Measurements from ENCODE around the gene PLK5.
"Not testable (repeated sequence)": the region's sequence is repeated elsewhere in the genome, so short reads cannot be mapped to it uniquely, and the experiment has no call there.

The PLK5 gene

DNA sequence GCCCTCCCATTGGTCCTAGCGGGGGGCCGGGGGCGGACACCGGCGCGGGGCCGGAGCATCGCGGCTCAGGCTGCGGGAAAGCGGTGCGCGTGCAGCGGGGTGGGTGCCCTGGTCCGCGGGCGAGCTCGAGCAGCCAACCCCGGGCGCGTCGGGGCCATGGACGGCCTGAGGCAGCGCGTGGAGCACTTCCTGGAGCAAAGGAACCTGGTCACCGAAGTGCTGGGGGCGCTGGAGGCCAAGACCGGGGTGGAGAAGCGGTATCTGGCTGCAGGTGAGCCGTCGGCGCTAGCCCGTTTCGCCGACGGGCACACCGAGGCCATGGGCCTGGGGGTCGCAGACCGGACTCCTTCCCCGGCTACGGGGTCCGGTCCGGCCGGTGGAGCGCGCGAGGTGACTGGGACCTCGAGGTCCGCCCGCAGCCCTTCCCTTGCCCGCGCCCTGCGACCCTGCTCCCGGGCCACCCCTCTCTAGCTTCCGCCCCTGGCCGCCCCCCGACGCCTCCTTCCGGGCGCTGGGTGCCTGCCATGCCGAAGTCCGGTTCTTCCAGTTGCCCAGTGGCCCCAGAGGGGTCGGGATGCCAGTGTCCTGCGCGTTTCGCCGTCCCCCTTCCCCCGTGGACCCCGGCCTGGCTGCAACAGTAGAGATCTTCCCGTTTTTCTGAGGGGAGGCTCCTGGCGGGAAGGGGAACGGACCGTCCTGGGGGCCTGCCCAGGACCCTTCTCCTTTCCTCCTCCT, 32.6 kb upstream of the PLK5 start, which contains the start of gene REEP6:
TSS of gene REEP6 (plus strand) at position 68 of the 735 bp plus-strand sequence. CDS start at position 157, 89 bp downstream.
- DNase-seq (ENCODE audit: low spot score), result no peak

DNA sequence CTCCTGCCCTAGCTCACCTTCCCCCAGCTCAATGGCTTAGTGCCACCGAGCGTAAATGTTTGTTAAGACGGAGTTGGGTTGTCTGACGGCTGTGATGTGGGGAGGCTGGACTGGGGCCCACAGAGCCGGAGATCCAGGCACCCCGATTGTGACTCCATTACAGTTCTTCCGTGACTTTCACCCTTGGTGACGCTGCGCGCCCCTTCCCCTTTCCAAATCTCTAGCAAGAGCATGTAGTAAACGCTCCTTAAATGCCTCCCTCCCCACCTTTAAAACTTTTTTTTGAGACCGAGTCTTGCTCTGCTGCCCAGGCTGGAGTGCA, 32.1 kb upstream of the PLK5 start:
- DNase-seq (ENCODE audit: low spot score), result no peak

- DNase-seq (ENCODE audit: low spot score), result no peak
These were observed 31.3 kb upstream of the PLK5 start for GRCh38 chr19:1492474-1493006.

DNA sequence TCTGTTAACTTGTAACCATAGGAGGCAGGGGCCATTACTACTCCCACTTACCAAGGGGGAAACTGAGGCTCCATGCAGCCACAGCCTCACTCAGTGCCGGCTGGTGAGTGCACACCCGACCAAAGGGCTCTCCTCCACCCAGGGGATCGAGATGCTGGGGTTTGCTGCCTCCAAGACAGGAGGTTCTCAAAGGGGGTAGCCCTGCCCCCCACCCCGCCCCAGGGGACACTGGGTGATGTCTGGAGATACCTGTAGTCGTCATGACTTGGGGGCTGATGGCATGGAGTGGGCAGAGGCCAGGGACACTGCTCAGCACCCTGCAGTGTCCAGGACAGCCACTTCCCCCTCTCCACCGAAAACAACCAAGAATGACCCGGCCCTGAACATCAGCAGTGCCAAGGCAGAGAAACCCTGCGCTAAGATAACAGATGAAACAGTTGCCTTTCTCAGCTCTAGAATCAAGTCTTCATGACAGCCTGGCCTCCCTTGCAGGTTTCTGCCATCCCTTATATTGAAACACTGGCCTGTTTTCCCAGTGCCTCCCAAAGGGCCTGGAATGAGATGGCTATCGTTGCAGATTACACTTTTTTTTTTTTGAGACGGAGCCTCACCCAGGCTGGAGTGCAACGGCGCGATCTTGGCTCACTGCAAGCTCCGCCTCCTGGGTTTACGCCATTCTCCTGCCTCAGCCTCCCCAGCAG, 29.6 kb upstream of the PLK5 start:
- DNase-seq (ENCODE audit: low spot score), result no peak

DNA sequence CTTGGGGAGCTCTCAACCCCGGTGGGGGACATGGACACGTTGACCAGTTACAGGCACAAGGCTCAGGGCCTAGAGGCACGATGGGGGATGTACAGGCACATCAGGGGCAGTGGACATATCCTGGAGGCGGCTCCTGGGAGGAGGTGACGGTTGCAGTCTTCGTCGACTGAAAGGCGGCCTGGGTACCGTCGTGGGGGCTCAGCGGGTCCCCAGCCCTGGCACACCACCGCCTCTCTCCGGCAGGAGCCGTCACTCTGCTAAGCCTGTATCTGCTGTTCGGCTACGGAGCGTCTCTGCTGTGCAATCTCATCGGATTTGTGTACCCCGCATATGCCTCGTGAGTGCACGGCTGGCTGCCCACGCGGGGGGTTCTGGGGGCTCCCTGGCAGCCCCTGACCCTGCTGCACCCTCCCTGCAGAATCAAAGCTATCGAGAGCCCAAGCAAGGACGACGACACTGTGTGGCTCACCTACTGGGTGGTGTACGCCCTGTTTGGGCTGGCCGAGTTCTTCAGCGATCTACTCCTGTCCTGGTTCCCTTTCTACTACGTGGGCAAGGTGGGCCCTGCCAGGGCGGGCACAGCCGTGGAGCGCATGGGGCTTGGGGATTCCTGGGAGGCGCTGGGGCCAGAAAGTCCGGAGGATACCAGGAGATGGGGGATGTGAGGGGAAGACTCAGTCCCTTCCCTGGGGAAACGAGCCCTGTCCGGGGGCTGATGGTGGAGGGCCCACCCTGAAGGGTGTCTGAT, 28.7 kb upstream of the PLK5 start:
- DNase-seq (ENCODE audit: low spot score), result no peak

DNA sequence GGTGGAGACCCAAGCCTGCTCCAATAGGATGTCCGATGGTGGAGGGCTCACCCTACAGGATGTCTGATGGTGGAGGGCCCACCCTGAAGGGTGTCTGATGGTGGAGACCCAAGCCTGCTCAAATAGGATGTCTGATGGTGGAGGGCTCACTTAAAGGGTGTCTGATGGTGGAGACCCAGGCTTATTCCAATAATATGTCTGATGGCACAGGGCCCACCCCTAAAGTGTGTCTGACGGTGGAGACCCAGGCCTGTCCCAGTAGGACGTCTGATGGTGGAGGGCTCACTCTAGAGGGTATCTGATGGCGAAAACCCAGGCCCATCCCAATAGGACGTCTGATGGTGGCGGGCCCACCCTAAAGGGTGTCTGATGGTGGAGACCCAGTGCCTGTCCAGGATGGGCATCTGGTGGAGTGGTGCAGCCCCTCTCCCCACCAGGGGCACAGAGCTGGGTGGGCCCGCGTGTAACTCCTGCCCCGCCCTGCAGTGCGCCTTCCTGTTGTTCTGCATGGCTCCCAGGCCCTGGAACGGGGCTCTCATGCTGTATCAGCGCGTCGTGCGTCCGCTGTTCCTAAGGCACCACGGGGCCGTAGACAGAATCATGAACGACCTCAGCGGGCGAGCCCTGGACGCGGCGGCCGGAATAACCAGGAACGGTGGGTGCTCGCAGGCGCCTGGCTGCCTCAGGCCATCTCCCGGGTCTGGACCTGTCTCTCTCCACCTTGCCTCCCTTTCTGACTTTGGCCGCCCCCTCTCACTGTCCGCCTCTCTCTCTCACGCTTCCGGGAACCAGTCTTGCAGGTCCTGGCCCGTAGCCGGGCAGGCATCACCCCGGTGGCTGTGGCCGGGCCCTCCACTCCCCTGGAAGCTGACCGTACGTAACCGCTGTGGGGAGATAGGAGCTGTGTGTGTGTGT, 27.8 kb upstream of the PLK5 start:
- DNase-seq (ENCODE audit: low spot score), result no peak

DNA sequence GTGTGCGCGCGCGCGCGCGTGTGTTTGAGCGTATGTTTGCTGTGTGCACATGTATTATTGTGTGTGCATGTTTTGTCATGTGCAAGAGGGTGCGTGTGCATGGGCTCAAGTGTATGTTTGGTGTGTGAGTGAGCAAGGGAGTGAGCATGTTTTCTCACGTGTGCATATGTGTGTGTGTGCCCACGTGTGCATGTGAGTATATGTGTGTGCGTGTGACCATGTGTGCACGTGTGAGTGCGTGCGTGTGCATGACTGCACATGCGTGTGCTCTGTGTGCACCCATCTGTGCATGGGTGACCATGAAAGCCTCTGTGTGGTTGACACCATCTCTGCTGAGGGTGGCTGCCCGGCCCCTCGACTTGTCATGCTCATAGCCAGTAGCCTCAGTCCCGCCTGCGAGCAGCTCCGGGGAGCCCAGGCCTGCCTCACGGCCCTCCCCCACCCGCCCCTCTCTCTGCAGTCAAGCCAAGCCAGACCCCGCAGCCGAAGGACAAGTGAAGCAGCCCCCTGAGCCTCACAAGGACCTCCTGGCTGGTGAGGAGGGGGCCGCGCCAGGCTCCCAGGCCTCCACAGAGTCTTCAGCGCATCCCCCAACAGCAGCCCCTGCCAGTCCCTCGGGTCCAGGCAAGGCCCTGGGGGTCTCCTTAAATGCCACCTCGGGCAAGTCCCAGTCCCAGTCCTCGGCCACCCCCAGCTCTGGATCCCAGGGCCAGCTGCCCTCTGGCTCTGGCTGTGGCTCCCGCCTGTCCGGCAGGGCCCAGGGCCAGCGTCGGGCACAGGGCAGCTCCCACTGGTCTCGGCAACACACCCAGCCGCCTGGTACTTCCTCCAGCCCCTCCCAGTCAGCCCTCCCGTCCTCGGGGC, 26.9 kb upstream of the PLK5 start:
- no peak for DNase-seq (ENCODE audit: low spot score)

DNA sequence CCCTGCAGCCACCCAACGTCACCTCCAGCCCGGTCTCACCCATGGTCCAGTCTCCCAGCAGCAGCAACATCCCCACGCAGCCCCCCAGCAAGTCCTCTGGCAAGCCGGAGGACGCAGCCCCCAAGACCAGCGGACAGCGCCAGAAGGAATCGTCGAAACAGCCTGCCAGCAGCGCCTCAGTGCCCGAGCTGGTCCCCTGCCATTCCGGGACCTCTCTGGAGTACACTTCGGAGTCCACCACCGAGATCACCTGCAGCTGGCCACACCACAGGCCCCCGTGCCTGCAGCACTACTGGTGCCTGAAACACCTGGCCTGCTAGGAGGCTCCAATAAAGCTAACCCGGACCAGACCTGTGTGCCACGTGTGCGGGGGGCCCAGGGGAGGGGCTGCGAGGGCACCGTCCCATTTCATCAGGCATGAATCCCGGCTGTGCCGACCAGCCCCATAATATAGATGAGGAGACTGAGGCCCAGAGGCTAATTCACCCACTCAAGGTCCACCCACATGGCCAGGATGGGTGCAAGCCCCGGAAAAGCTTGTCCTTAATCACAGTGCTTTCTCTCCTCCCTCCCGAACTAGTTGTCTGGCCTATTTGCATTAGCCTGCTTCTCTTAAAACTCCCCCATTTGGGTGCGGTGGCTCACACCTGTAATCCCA, 26.2 kb upstream of the PLK5 start:
- DNase-seq (ENCODE audit: low spot score), result no peak

DNA sequence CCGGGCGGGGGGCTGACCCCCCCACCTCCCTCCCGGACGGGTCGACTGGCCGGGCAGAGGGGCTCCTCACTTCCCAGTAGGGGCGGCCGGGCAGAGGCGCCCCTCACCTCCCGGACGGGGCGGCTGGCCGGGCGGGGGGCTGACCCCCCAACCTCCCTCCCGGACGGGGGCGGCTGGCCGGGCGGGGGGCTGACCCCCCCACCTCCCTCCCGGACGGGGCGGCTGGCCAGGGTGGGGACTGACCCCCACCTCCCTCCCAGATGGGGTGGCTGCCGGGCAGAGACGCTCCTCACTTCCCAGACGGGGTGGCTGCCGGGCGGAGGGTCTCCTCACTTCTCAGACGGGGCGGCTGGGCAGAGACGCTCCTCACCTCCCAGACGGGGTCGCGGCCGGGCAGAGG, 24.6 kb upstream of the PLK5 start:
- DNase-seq (ENCODE audit: low spot score), result not testable (repeated sequence)

GRCh38 chr19:1501200-1501595, 22.7 kb upstream of the PLK5 start:
- DNase-seq (ENCODE audit: low spot score), result no peak

DNA sequence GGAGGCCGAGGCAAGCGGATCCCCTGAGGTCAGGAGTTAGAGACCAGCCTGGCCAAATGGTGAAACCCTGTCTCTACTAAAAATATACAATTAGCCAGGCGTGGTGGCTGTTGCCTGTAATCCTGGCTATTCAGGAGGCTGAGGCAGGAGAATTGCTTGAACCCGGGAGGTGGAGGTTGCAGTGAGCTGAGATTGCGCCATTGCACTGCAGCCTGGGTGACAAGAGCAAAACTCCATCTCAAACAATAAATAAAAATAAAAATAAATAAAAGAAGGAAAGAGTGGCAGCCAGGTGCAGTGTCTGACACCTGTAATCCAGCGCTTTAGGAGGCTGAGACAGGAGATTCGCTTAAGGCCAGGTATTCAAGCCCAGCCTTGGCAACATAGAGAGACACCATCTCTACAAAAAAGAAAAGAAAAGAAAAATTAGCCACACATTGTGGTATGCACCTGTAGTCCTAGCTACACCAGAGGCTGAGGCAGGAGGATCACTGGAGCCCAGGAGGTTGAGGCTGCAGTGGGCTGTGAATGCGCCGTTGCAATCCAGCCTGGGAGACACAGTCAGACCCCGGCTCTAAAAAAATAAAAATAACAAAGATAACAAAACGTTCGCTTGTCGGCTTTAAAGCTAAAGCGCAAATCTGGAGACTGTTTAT, 21.3 kb upstream of the PLK5 start:
- no peak for DNase-seq (ENCODE audit: low spot score)

GRCh38 chr19:1503089-1503924, 20.6 kb upstream of the PLK5 start:
- no peak for DNase-seq (ENCODE audit: low spot score)

DNA sequence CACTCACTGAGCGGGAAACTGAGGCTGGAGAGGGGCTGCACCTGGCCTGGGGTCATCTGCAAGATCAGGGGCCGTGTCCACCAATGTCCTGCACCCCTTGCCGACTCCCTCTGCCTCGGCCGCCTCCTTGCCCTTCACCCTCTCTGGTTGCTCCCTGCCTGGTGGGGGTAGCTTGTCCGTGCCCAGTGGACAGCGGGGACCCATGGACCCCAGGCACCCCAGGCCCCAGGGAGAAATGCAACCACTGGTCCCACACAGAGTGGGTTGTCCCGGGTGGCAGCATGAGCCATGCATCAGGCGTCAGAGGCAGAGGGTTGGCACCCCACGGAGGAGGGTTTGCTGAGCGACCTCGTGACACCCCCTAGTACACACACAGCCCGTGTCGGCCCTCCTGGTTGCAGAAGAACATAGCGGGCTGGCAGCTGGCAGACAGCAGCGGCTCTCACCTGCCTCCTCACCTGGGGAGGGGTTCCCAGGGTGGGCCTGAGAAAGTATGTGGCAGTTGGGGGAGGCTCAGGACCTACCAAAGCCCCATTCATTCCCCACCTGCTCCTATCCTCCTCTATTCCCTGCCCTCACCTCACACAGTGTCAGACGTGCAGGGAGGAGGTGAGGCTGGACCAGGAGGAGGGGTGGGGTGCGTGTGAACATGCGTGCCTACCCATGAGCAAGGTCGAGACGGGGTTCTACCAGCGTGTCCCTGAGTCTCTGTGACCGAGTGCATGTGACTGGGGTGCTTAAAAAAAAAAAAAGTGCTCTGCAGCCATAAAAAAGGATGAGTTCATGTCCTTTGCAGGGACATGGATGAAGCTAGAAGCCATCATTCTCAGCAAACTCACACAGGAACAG, 19.7 kb upstream of the PLK5 start:
- DNase-seq (ENCODE audit: low spot score), result no peak

GRCh38 chr19:1505012-1505411, 18.9 kb upstream of the PLK5 start:
- no peak for DNase-seq (ENCODE audit: low spot score)

GRCh38 chr19:1505991-1506881, 17.6 kb upstream of the PLK5 start:
- no peak for DNase-seq (ENCODE audit: low spot score)

DNA sequence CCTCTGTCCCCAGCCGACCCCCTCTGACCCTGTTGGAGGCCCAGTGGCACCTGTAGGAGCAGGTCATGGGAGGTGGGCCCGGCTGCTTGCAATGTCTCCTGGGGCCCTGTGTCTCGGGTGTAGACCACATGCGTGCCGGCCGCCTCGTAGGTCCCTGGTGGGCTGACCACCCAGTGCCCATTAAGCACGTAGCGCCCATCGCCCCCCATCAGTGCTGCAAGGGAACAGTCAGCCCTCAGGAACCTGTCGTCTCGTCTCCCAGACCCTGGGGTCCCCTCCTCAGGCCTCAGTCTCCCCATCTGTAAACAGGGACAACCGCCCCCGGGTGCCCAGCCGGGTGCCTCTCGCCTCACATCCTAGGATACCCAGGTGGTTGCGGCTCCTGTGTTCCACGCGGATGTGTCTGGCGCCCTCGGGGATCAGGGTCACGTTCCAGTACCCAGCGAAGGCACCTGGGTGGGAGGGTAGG, 16.7 kb upstream of the PLK5 start:
- no peak for DNase-seq (ENCODE audit: low spot score)
